DOHH2 (cell line): ENCODE data around the gene P4HTM.

Source experiments
- H3F3A ChIP-seq: fragments of 200-600 bp; sonication (generic), shearing (Covaris generic); 2 replicates; pipeline ENCODE4 v1.6.0; 2016; ENCODE audit warnings: antibody characterized with exemption, mild to moderate bottlenecking; ENCODE audit not compliant: control insufficient read depth, insufficient read depth
- H3K27ac ChIP-seq: fragments of 200-600 bp; sonication (generic); 2 replicates; pipeline ENCODE4 v1.5.1; 2014; ENCODE audit warnings: low read depth, mild to moderate bottlenecking, low read length, moderate library complexity
- H3K27me3 ChIP-seq: fragments of 200-600 bp; sonication (generic); 2 replicates; pipeline ENCODE4 v1.6.1; 2014; ENCODE audit warnings: mild to moderate bottlenecking, low read length, mixed read lengths; ENCODE audit not compliant: control insufficient read depth
- H3K36me3 ChIP-seq: fragments of 200-600 bp; sonication (generic); 2 replicates; pipeline ENCODE4 v1.6.1; 2014; ENCODE audit warnings: mild to moderate bottlenecking, low read length, moderate library complexity, mixed read lengths; ENCODE audit not compliant: control insufficient read depth
- H3K4me1 ChIP-seq: fragments of 200-600 bp; sonication (generic); 2 replicates; pipeline ENCODE4 v1.6.1; 2014; ENCODE audit warnings: mild to moderate bottlenecking, low read length, mixed read lengths; ENCODE audit not compliant: control insufficient read depth
- H3K4me2 ChIP-seq: fragments of 200-600 bp; sonication (generic); 2 replicates; pipeline ENCODE4 v1.6.0; 2014; ENCODE audit warnings: mild to moderate bottlenecking, low read length, moderate library complexity
- H3K4me3 ChIP-seq: fragments of 200-600 bp; sonication (generic); 2 replicates; pipeline ENCODE4 v1.5.1; 2014; ENCODE audit warnings: mild to moderate bottlenecking, low read length, mixed read lengths
- H3K79me2 ChIP-seq: fragments of 200-600 bp; sonication (generic); 2 replicates; pipeline ENCODE4 v1.6.1; 2014; ENCODE audit warnings: mild to moderate bottlenecking, low read length, mixed read lengths; ENCODE audit not compliant: control insufficient read depth
- H3K9me2 ChIP-seq: fragments of 200-600 bp; sonication (generic); replicated peaks from 2 replicates; pipeline ENCODE4 v1.6.1; 2014; ENCODE audit warnings: mild to moderate bottlenecking, low read length, mixed read lengths; ENCODE audit not compliant: control insufficient read depth
- H3K9me3 ChIP-seq: fragments of 200-600 bp; sonication (generic); 2 replicates; pipeline ENCODE4 v1.6.1; 2014; ENCODE audit warnings: antibody characterized with exemption, low read length, mixed read lengths; ENCODE audit not compliant: control insufficient read depth, insufficient read depth
- H4K20me1 ChIP-seq: fragments of 200-600 bp; sonication (generic); 2 replicates; pipeline ENCODE4 v1.6.0; 2014; ENCODE audit warnings: low read depth, mild to moderate bottlenecking, antibody characterized with exemption, low read length, moderate library complexity; ENCODE audit not compliant: control insufficient read depth, insufficient read depth
- EZH2phosphoT487 ChIP-seq: fragments of 200-600 bp; sonication (generic); IDR thresholded peaks from 2 replicates; pipeline ENCODE4 v1.6.1; 2017; ENCODE audit warnings: borderline replicate concordance, mild to moderate bottlenecking, antibody characterized with exemption, low read length, moderate library complexity, mixed read lengths
- TF ChIP-seq, protein P1 (sequence below): fragments of 200-600 bp; sonication (generic); IDR thresholded peaks from one replicate; pipeline ENCODE4 v1.5.1; 2014; ENCODE audit warnings: antibody characterized with exemption, mild to moderate bottlenecking, low read depth, low read length; ENCODE audit not compliant: poor library complexity, severe bottlenecking

The P4HTM gene

GRCh38 chr3:49005303-49005680 is 15.3 kb downstream of the P4HTM start:
- H3K27me3 ChIP-seq = no peaks in the 10 kb centered on the region

DNA sequence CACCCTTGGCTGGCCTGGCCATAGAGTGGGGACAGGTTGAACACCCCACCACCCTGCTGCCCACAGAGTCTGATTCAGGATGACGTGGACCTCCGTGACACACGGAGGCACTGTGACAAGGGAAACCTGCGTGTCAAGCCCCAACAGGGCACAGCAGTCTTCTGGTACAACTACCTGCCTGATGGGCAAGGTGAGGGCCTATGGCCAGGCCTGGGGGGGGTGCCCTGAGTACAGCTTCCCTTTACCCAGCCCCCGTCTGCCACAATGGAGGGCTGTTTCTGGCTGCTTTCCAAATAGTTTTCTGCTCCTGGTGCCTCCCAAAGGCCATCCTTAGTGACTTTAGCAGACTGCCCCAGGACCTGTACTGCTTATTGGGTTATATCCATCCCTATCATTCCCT is 16.0 kb downstream of the P4HTM start:
- H3F3A ChIP-seq = no peaks in the 10 kb centered on the region
- peaks cover 6% of the 10 kb centered on the region for H4K20me1 ChIP-seq
- peaks cover 18% of the 10 kb centered on the region for H3K4me1 ChIP-seq
- no peaks in the 10 kb centered on the region for H3K9me2 ChIP-seq
- H3K27ac ChIP-seq = no peak overlapping the region
- H3K27me3 ChIP-seq = no peaks in the 10 kb centered on the region
- TF ChIP-seq EZH2phosphoT487 = no peak
- TF ChIP-seq, protein P1, sequence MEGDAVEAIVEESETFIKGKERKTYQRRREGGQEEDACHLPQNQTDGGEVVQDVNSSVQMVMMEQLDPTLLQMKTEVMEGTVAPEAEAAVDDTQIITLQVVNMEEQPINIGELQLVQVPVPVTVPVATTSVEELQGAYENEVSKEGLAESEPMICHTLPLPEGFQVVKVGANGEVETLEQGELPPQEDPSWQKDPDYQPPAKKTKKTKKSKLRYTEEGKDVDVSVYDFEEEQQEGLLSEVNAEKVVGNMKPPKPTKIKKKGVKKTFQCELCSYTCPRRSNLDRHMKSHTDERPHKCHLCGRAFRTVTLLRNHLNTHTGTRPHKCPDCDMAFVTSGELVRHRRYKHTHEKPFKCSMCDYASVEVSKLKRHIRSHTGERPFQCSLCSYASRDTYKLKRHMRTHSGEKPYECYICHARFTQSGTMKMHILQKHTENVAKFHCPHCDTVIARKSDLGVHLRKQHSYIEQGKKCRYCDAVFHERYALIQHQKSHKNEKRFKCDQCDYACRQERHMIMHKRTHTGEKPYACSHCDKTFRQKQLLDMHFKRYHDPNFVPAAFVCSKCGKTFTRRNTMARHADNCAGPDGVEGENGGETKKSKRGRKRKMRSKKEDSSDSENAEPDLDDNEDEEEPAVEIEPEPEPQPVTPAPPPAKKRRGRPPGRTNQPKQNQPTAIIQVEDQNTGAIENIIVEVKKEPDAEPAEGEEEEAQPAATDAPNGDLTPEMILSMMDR = no peak
- H3K4me3 ChIP-seq = peak overlapping the region; percentile 90
- no peaks in the 10 kb centered on the region for H3K9me3 ChIP-seq
- H3K36me3 ChIP-seq = peaks cover 10% of the 10 kb centered on the region
- H3K79me2 ChIP-seq = peaks cover 34% of the 10 kb centered on the region
- peak overlapping the region; percentile 87 for H3K4me2 ChIP-seq

More at GRCh38 chr3:49005303-49005680, 15.3 kb downstream of the P4HTM start:
- H3F3A ChIP-seq = no peaks in the 10 kb centered on the region
- TF ChIP-seq EZH2phosphoT487 = no peak
- TF ChIP-seq, protein P1 = no peak
- H3K4me3 ChIP-seq = no peak overlapping the region
- no peak overlapping the region for H3K27ac ChIP-seq
- H3K4me1 ChIP-seq = peaks cover 18% of the 10 kb centered on the region
- peaks cover 10% of the 10 kb centered on the region for H3K36me3 ChIP-seq
- H3K9me2 ChIP-seq = no peaks in the 10 kb centered on the region
- no peak overlapping the region for H3K4me2 ChIP-seq
- H3K79me2 ChIP-seq = peaks cover 30% of the 10 kb centered on the region
- H4K20me1 ChIP-seq = peaks cover 6% of the 10 kb centered on the region
- H3K9me3 ChIP-seq = no peaks in the 10 kb centered on the region

GRCh38 chr3:49006408-49007067 is 16.5 kb downstream of the P4HTM start:
- H3K9me2 ChIP-seq = no peaks in the 10 kb centered on the region
- H3K27me3 ChIP-seq = no peaks in the 10 kb centered on the region
- H3F3A ChIP-seq = no peaks in the 10 kb centered on the region
- no peak overlapping the region for H3K27ac ChIP-seq
- peak overlapping the region; percentile 90 for H3K4me3 ChIP-seq
- peaks cover 39% of the 10 kb centered on the region for H3K79me2 ChIP-seq
- peak overlapping the region; percentile 87 for H3K4me2 ChIP-seq
- H3K4me1 ChIP-seq = peaks cover 18% of the 10 kb centered on the region
- H3K36me3 ChIP-seq = peaks cover 13% of the 10 kb centered on the region
- H3K9me3 ChIP-seq = no peaks in the 10 kb centered on the region
- TF ChIP-seq EZH2phosphoT487 = no peak
- TF ChIP-seq, protein P1 = no peak
- peaks cover 6% of the 10 kb centered on the region for H4K20me1 ChIP-seq
